Activated B cell treated with CpG ODN at 0.5 μM for 24 hours (primary cell): Measurements from ENCODE around the gene ADGRG1. TPM values are rescaled to one million over a fixed set of nuclear protein-coding genes. Genes with fewer than 3 reads are reported as not detected.

ENCODE experiments used
- ATAC-seq: fragments of 200-7000 bp; cut with Tn5 transposase; one replicate; pipeline ENCODE4 v1.10.0; 2021; ENCODE audit warnings: low read depth, mild to moderate bottlenecking, moderate library complexity
- CTCF ChIA-PET: fragments of 350-600 bp; sonication (Branson Sonifier 250); formaldehyde crosslinking; loops from one replicate; lab custom pipeline; 2021; ENCODE audit warnings: antibody characterized with exemption; lab: Charles Lee
- POLR2A ChIA-PET: fragments of 350-600 bp; sonication (Branson Sonifier 250); formaldehyde crosslinking; loops from one replicate; lab custom pipeline; 2021; ENCODE audit warnings: antibody characterized with exemption; lab: Charles Lee
- DNase-seq: peaks from one replicate; pipeline ENCODE4 v3.0.0; 2022
- H3K27ac Mint-ChIP-seq: one replicate; pipeline ENCODE4 v1.8.0; 2020; ENCODE audit warnings: mixed read lengths
- H3K27me3 Mint-ChIP-seq: one replicate; pipeline ENCODE4 v1.8.0; 2021; ENCODE audit warnings: mixed read lengths
- H3K36me3 Mint-ChIP-seq: one replicate; pipeline ENCODE4 v1.8.0; 2021; ENCODE audit warnings: low read depth, mixed read lengths
- H3K4me1 Mint-ChIP-seq: one replicate; pipeline ENCODE4 v1.8.0; 2021; ENCODE audit warnings: mixed read lengths
- H3K4me3 Mint-ChIP-seq: one replicate; pipeline ENCODE4 v1.8.0; 2020; ENCODE audit warnings: mild to moderate bottlenecking, mixed read lengths
- H3K9me3 Mint-ChIP-seq: one replicate; pipeline ENCODE4 v1.8.0; 2020; ENCODE audit warnings: mixed read lengths
- CTCF ChIP-seq: fragments of 200-600 bp; IDR thresholded peaks from one replicate; pipeline ENCODE4 v1.8.0; 2022; ENCODE audit warnings: antibody characterized with exemption, mild to moderate bottlenecking
- intact Hi-C: fragments of 100-400 bp; cut with micrococcal nuclease; formaldehyde crosslinking; loops from one replicate; pipeline ENCODE4 v1.15.1; 2024
- total RNA-seq: library from RNA; stranded (reverse); gene quantifications from 2 replicates; pipeline ENCODE4 v1.2.3, GENCODE V29; 2022

The ADGRG1 gene
- total RNA-seq, 1 donor from 2014 or later = 0.13 TPM

GRCh38 chr16:57658130-57658877 lies 29.9 kb downstream of the ADGRG1 start:
- no peaks in the 10 kb centered on the region for H3K4me1 Mint-ChIP-seq
- peaks cover 2% of the 10 kb centered on the region for H3K27me3 Mint-ChIP-seq
- intact Hi-C loops = no loop called here
- ChIA-PET CTCF (no interaction called here), POLR2A (no interaction called here)
- DNase-seq (no peak), ATAC-seq (no peak)
- no peaks in the 10 kb centered on the region for H3K36me3 Mint-ChIP-seq
- H3K9me3 Mint-ChIP-seq = no peaks in the 10 kb centered on the region
- no peak overlapping the region for H3K4me3 Mint-ChIP-seq
- no peak for TF ChIP-seq CTCF
- H3K27ac Mint-ChIP-seq = no peak overlapping the region

- DNase-seq (no peak), ATAC-seq (no peak)
- no peaks in the 10 kb centered on the region for H3K9me3 Mint-ChIP-seq
- H3K27me3 Mint-ChIP-seq = no peaks in the 10 kb centered on the region
- H3K36me3 Mint-ChIP-seq = no peaks in the 10 kb centered on the region
- intact Hi-C loops = no loop called here
- ChIA-PET CTCF (no interaction called here), POLR2A (no interaction called here)
- no peak overlapping the region for H3K4me3 Mint-ChIP-seq
- no peak overlapping the region for H3K27ac Mint-ChIP-seq
- H3K4me1 Mint-ChIP-seq = no peaks in the 10 kb centered on the region
- TF ChIP-seq CTCF = no peak
Measured at GRCh38 chr16:57658878-57659674, 30.6 kb downstream of the ADGRG1 start.

DNA sequence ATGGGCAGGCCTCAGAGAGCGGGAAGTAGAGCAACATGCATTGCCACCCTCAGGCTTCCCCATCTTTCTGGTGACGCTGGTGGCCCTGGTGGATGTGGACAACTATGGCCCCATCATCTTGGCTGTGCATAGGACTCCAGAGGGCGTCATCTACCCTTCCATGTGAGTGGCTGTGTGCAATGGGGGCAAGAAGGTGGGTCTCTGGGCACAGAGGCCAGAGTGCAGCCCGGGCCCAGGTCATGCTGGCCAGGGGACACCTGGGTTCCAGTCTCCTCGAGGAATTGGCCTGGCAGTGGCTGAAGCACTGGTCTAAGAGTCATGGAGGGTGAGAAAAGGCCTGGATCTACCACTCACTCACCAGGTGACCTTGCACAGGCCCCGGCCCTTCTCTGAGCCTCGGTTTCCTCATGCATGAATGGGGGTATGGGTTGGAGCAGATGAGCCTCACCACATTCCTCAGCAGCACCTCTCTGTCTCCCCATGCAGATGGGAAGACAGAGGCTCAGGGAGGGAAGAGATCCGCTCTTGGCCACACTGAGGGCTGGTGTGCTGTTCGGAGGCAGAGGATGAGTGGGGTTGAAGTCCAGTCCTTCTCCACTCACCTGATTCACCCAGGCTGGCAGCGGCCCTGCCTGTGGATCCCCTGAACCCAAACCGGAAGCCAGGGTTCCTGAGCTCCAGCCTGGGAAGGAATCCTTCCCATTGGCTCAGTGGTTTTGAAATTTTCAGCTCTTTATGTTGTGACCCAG lies 32.5 kb downstream of the ADGRG1 start:
- Mint-ChIP-seq H3K36me3 (no peaks in the 10 kb centered on the region), H3K27me3 (no peaks in the 10 kb centered on the region), H3K4me3 (no peak overlapping the region), H3K9me3 (no peaks in the 10 kb centered on the region), H3K27ac (no peak overlapping the region), H3K4me1 (no peaks in the 10 kb centered on the region)
- TF ChIP-seq CTCF = no peak
- ChIA-PET CTCF (no interaction called here), POLR2A (no interaction called here)
- DNase-seq = no peak
- ATAC-seq = no peak
- intact Hi-C loops = no loop called here

GRCh38 chr16:57661510-57661909 lies 33.1 kb downstream of the ADGRG1 start:
- H3K9me3 Mint-ChIP-seq = no peaks in the 10 kb centered on the region

More at GRCh38 chr16:57661510-57661909, 33.1 kb downstream of the ADGRG1 start:
- POLR2A ChIA-PET = no interaction called here
- no peak for TF ChIP-seq CTCF
- H3K4me3 Mint-ChIP-seq = no peak overlapping the region
- DNase-seq (no peak), ATAC-seq (no peak)
- CTCF ChIA-PET = no interaction called here
- no peaks in the 10 kb centered on the region for H3K4me1 Mint-ChIP-seq
- H3K27ac Mint-ChIP-seq = no peak overlapping the region
- H3K27me3 Mint-ChIP-seq = no peaks in the 10 kb centered on the region
- no peaks in the 10 kb centered on the region for H3K36me3 Mint-ChIP-seq
- intact Hi-C loops = no loop called here
